A549 treated with AZD9567 at 1 μM for 4 hours (cell line): Measurements from ENCODE around the gene SULF2. TPM values are rescaled to one million over a fixed set of nuclear protein-coding genes. Genes with fewer than 3 reads are reported as not detected.

Source experiments
- total RNA-seq: library from RNA; stranded (reverse); fragments of 200-300 nt; extraction: Qiagen RNA extraction; gene quantifications from 5 replicates; pipeline ENCODE4 v1.2.3, GENCODE V29; 2022; ENCODE audit not compliant: insufficient read depth

Gene SULF2
- total RNA-seq: 16.4 to 23.2 TPM (median 21.0 TPM) in 5 replicates

DNA sequence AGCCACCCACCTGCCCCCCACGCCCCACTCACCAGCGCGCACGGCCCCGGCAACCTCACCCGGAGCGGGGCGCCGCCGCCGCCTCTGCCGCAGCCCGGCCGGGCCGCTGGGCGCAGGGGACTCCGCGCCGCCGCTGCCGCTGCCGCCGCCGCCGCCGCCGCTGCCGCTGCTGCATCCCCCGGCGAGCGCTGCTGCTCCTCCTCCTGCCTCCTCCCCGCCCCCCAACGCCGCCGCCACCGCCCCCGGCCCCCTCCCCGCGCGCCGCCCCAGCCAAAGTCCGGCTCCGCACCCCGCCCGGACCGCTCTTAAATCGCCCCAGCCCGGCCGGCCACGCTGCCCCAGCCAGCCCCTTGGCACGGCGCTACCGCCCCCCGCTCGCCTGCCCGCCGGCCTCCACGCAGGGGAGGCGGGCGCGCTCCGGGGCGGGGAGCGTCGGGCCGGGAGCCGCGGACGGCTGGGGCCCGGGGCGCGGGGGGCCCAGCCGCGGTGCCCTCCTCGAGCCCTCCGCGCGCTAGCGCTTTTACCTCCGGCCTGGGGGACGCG lies at the start of gene SULF2:
TSS of gene SULF2 (minus strand) at position 171 of the 543 bp plus-strand sequence. CDS start 28,118 bp downstream, outside the sequence.

